Stimulated activated CD8-positive, alpha-beta memory T cell treated with anti-CD3 and anti-CD28 coated beads, Interleukin-15, amount 100 ng/mL, for 4 hours (primary cell): Measurements from ENCODE around the gene ITGA6.

Source experiments
- DNase-seq, 2 donors: peaks; one replicate each; pipeline ENCODE4 v3.0.0-alpha.2; 2020; ENCODE audit warnings: low read depth in 2 of 2

The ITGA6 gene

GRCh38 chr2:172427256-172427989 is at the start of gene ITGA6:
Gene ITGA6, plus strand, starts transcription at chr2:172427586.
- peak; percentile 44 to 67 for DNase-seq

- no peak for DNase-seq
These were observed 46.7 kb upstream of the ITGA6 start for GRCh38 chr2:172380436-172381274.

GRCh38 chr2:172381275-172382027 is 45.9 kb upstream of the ITGA6 start:
- DNase-seq, result no peak

GRCh38 chr2:172387361-172387760 is 40.0 kb upstream of the ITGA6 start:
- no peak for DNase-seq

GRCh38 chr2:172389685-172390339 is 37.6 kb upstream of the ITGA6 start:
- DNase-seq, result no peak

GRCh38 chr2:172394002-172394401 is 33.4 kb upstream of the ITGA6 start:
- DNase-seq, result no peak

- DNase-seq, result no peak
These were observed 31.9 kb upstream of the ITGA6 start for GRCh38 chr2:172395503-172395902.

- DNase-seq, result no peak
These were observed 30.1 kb upstream of the ITGA6 start for GRCh38 chr2:172397148-172397834.

- no peak for DNase-seq
These were observed 28.9 kb upstream of the ITGA6 start for GRCh38 chr2:172398440-172398839.

GRCh38 chr2:172399765-172400164 is 27.6 kb upstream of the ITGA6 start:
- DNase-seq, result no peak

GRCh38 chr2:172402198-172402597 is 25.2 kb upstream of the ITGA6 start:
- no peak for DNase-seq

GRCh38 chr2:172403402-172403801 is 24.0 kb upstream of the ITGA6 start:
- no peak for DNase-seq

GRCh38 chr2:172403881-172404468 is 23.4 kb upstream of the ITGA6 start:
- DNase-seq, result no peak

- no peak for DNase-seq
These were observed 22.6 kb upstream of the ITGA6 start for GRCh38 chr2:172404824-172405223.

- no peak for DNase-seq
These were observed 21.7 kb upstream of the ITGA6 start for GRCh38 chr2:172405673-172406072.

GRCh38 chr2:172408143-172408766 is 19.1 kb upstream of the ITGA6 start:
- DNase-seq, result no peak

GRCh38 chr2:172409042-172409441 is 18.3 kb upstream of the ITGA6 start:
- DNase-seq, result no peak

GRCh38 chr2:172412984-172413492 is 14.3 kb upstream of the ITGA6 start:
- no peak for DNase-seq

- no peak for DNase-seq
These were observed 12.1 kb upstream of the ITGA6 start for GRCh38 chr2:172415157-172415864.

GRCh38 chr2:172415865-172416183 is 11.6 kb upstream of the ITGA6 start:
- DNase-seq, result no peak
